ENCODE data around the gene LTBP3.

GRCh38 chr11:65506290-65506771 lies 51.8 kb downstream of the LTBP3 start:
- TF ChIP-seq CTCF (IDR thresholded peaks at IDR 0.05) (no peak), POLR2A (IDR thresholded peaks at IDR 0.05) (no peak)

Data from heart left ventricle (tissue), 13 donors.